Neural progenitor cell (in vitro differentiated cells): Measurements from ENCODE around the gene TUBA3E.

ENCODE experiments used
- CTCF ChIP-seq: fragments of 200-600 bp; sonication (generic); IDR thresholded peaks from 2 replicates; pipeline ENCODE4 v1.5.1; 2017; ENCODE audit warnings: antibody characterized with exemption, mild to moderate bottlenecking
- EZH2 ChIP-seq: fragments of 200-600 bp; sonication (generic); IDR thresholded peaks from 2 replicates; pipeline ENCODE4 v1.6.1; 2017; ENCODE audit warnings: antibody characterized with exemption, mild to moderate bottlenecking, moderate library complexity

DNA sequence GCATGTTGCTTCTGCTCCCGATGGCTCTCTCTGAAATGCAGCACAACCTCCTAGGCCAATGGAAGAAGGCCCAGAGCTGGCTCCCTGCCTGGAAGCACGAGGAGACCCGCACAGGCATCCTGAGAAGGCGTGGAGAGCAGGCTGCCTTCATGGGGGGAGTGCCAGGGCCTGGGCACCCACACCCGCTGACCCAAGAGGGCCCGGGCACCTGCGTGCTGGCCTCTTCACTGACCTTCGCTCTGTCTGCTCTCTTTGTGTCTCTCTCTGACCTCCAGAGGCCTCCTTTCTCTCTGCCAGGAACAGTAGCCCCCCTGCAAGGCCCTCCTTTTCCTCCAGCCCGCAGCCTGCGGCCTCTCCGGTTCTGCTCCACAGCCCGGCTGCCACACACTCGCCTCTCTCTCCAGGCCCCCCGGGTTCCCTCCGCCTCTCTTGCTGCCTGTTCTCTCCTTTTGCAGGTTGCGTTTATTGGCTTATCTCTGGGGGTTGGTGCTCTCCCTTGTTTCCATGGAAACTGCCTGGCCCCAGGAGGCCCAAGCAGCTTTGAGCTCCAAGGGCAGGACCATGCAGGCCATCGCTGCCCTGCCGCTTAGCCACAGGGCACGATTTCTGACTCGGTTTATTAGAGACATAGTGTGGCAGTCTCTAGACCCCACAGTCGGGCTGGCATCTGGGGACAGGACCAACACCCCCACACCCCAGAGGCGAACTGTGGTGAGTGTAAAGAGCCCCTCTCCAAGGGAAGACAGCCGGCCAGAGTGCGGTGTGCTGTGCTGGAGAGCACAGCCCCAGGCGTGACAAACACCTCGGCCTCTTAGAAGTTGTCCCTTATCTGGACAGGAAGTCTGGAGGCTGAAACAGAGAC lies 14.5 kb downstream of the TUBA3E start:
- no peak for TF ChIP-seq CTCF
- TF ChIP-seq EZH2 = no peak
